Esophagus (tissue), 2 donors: ENCODE measurements around the gene TTBK1. TPM values are rescaled to one million over a fixed set of nuclear protein-coding genes. Genes with fewer than 3 reads are reported as not detected.
A peak's percentile ranks its signal among the peaks of the same experiment; 100 is the strongest.

Experiments
- H3K27ac ChIP-seq, 2 donors: one replicate each; pipeline ENCODE4 v1.5.1; 2013; ENCODE audit warnings: low read depth in 2 of 2, mild to moderate bottlenecking in 2 of 2, inconsistent platforms in 1 of 2, low read length in 1 of 2, moderate library complexity in 1 of 2
- H3K27me3 ChIP-seq, 2 donors: one replicate each; pipeline ENCODE4 v1.6.1; 2013; ENCODE audit warnings: low read length in 2 of 2, control low read depth in 1 of 2, mild to moderate bottlenecking in 1 of 2; ENCODE audit not compliant: insufficient read depth in 2 of 2, control insufficient read depth in 1 of 2
- H3K36me3 ChIP-seq, 2 donors: one replicate each; pipeline ENCODE4 v1.6.1; 2013; ENCODE audit warnings: low read length in 1 of 2; ENCODE audit not compliant: control insufficient read depth in 2 of 2, insufficient read depth in 2 of 2
- H3K4me1 ChIP-seq, 2 donors: one replicate each; pipeline ENCODE4 v1.6.1; 2013; ENCODE audit warnings: low read length in 1 of 2; ENCODE audit not compliant: control insufficient read depth in 2 of 2, insufficient read depth in 2 of 2
- H3K4me3 ChIP-seq, 2 donors: one replicate each; pipeline ENCODE4 v1.5.1; 2013; ENCODE audit warnings: low read length in 2 of 2, mild to moderate bottlenecking in 2 of 2, low read depth in 1 of 2, moderate library complexity in 1 of 2
- H3K9me3 ChIP-seq, 2 donors: one replicate each; pipeline ENCODE4 v1.6.1; 2013; ENCODE audit warnings: mild to moderate bottlenecking in 2 of 2, low read depth in 1 of 2, low read length in 1 of 2, moderate library complexity in 1 of 2; ENCODE audit not compliant: control insufficient read depth in 2 of 2, insufficient read depth in 1 of 2
- WGBS, 2 donors: extraction: QIAGEN DNeasy Blood & Tissue Kit; methylation state at CpG; one replicate each; pipeline ENCODE4 v1.1.7; 2013; 5-methylcytosine and 5-hydroxymethylcytosine counted together
- polyA plus RNA-seq, 2 donors: library from polyadenylated mRNA; stranded (reverse); fragments of 200-250 nt; gene quantifications; one replicate each; pipeline ENCODE4 v1.2.3, GENCODE V29; 2013
- donor health status: healthy with polysubstance abuse.
- donor health status: Bipolar disorder and iron deficiency.

Gene TTBK1
- polyA plus RNA-seq, 2 donors, result 0.02 TPM

- no peaks in the 10 kb centered on the region for H3K27me3 ChIP-seq
- 59 to 87% methylated on average over 7 of the region's 7 CpGs for WGBS, 2 donors
- no peak overlapping the region for H3K4me3 ChIP-seq
- peaks cover 0 to under 1% of the 10 kb centered on the region in 2 donors for H3K36me3 ChIP-seq
- H3K9me3 ChIP-seq, result no peaks in the 10 kb centered on the region
- peaks cover 3 to 4% of the 10 kb centered on the region in 2 donors for H3K4me1 ChIP-seq
- peak overlapping the region in 1 of 2 donors; percentile 29 for H3K27ac ChIP-seq
These were observed 24.5 kb downstream of the TTBK1 start for GRCh38 chr6:43267619-43268354.

GRCh38 chr6:43268355-43268700, 25.0 kb downstream of the TTBK1 start:
- Histone ChIP-seq H3K27me3 (no peaks in the 10 kb centered on the region), H3K27ac (peak overlapping the region; percentile 3 to 29), H3K4me1 (peaks cover 3 to 4% of the 10 kb centered on the region in 2 donors), H3K4me3 (no peak overlapping the region), H3K36me3 (no peaks in the 10 kb centered on the region), H3K9me3 (no peaks in the 10 kb centered on the region)
- WGBS, 2 donors, result 55 to 70% methylated on average over 3 of the region's 3 CpGs

GRCh38 chr6:43268782-43269272, 25.5 kb downstream of the TTBK1 start:
- H3K9me3 ChIP-seq, result no peaks in the 10 kb centered on the region
- H3K4me1 ChIP-seq, result peaks cover 3 to 4% of the 10 kb centered on the region in 2 donors
- no peaks in the 10 kb centered on the region for H3K36me3 ChIP-seq
- peak overlapping the region; percentile 11 to 17 for H3K27ac ChIP-seq
- H3K4me3 ChIP-seq, result peak overlapping the region in 1 of 2 donors; percentile 18
- WGBS, 2 donors, result 61 to 67% methylated on average over 10 of the region's 10 CpGs
- H3K27me3 ChIP-seq, result no peaks in the 10 kb centered on the region

GRCh38 chr6:43269273-43270007, 26.2 kb downstream of the TTBK1 start:
- H3K4me1 ChIP-seq, result peaks cover 3 to 4% of the 10 kb centered on the region in 2 donors
- H3K4me3 ChIP-seq, result peak overlapping the region; percentile 18 to 20
- no peaks in the 10 kb centered on the region for H3K9me3 ChIP-seq
- no peaks in the 10 kb centered on the region for H3K27me3 ChIP-seq
- no peaks in the 10 kb centered on the region for H3K36me3 ChIP-seq
- WGBS, 2 donors, result 3 to 4% methylated on average over 29 to 44 of the region's 44 CpGs
- H3K27ac ChIP-seq, result peak overlapping the region; percentile 11 to 39

GRCh38 chr6:43271103-43271815, 28.0 kb downstream of the TTBK1 start:
- H3K36me3 ChIP-seq, result no peaks in the 10 kb centered on the region
- peaks cover 3 to 4% of the 10 kb centered on the region in 2 donors for H3K4me1 ChIP-seq
- no peaks in the 10 kb centered on the region for H3K9me3 ChIP-seq
- H3K27me3 ChIP-seq, result no peaks in the 10 kb centered on the region
- WGBS, 2 donors, result 86 to 90% methylated on average over 8 of the region's 8 CpGs
- H3K27ac ChIP-seq, result no peak overlapping the region
- no peak overlapping the region for H3K4me3 ChIP-seq

- Histone ChIP-seq H3K27me3 (no peaks in the 10 kb centered on the region), H3K4me3 (no peak overlapping the region), H3K4me1 (peaks cover 3 to 4% of the 10 kb centered on the region in 2 donors)
These were observed 28.7 kb downstream of the TTBK1 start for GRCh38 chr6:43271944-43272343.

GRCh38 chr6:43273707-43274106, 30.4 kb downstream of the TTBK1 start:
- Histone ChIP-seq H3K4me1 (peaks cover 3 to 4% of the 10 kb centered on the region in 2 donors), H3K27me3 (no peaks in the 10 kb centered on the region), H3K27ac (no peak overlapping the region), H3K4me3 (no peak overlapping the region), H3K36me3 (no peaks in the 10 kb centered on the region), H3K9me3 (no peaks in the 10 kb centered on the region)
- 61 to 64% methylated on average over 2 of the region's 2 CpGs for WGBS, 2 donors

More at GRCh38 chr6:43271944-43272343, 28.7 kb downstream of the TTBK1 start:
- no peaks in the 10 kb centered on the region for H3K36me3 ChIP-seq
- H3K9me3 ChIP-seq, result no peaks in the 10 kb centered on the region
- H3K27ac ChIP-seq, result no peak overlapping the region

GRCh38 chr6:43274127-43274915, 31.0 kb downstream of the TTBK1 start:
- Histone ChIP-seq H3K4me3 (no peak overlapping the region), H3K4me1 (peaks cover under 1 to 3% of the 10 kb centered on the region in 2 donors), H3K27ac (no peak overlapping the region), H3K27me3 (no peaks in the 10 kb centered on the region), H3K36me3 (no peaks in the 10 kb centered on the region), H3K9me3 (no peaks in the 10 kb centered on the region)
- 79 to 82% methylated on average over 10 of the region's 10 CpGs for WGBS, 2 donors
